Lower lobe of right lung (tissue), 2 donors: Measurements from ENCODE around the gene LRP1B. TPM values are rescaled to one million over a fixed set of nuclear protein-coding genes. Genes with fewer than 3 reads are reported as not detected.

Experiments
- ATAC-seq, 2 donors: fragments of 200-7000 bp; cut with Tn5 transposase; one replicate each; pipeline ENCODE4 v1.9.1; 2020 to 2022; ENCODE audit warnings: mild to moderate bottlenecking in 2 of 2, moderate library complexity in 2 of 2
- DNase-seq: peaks from one replicate; pipeline ENCODE4 v3.0.0-alpha.2; 2020
- H3K27ac ChIP-seq: fragments of 200-600 bp; one replicate; pipeline ENCODE4 v1.8.0; 2022
- H3K27me3 ChIP-seq: fragments of 200-600 bp; one replicate; pipeline ENCODE4 v1.8.0; 2022; ENCODE audit warnings: low read depth
- H3K36me3 ChIP-seq: fragments of 200-600 bp; one replicate; pipeline ENCODE4 v1.8.0; 2022; ENCODE audit warnings: mild to moderate bottlenecking
- H3K4me1 ChIP-seq: fragments of 200-600 bp; one replicate; pipeline ENCODE4 v1.8.0; 2022
- H3K4me3 ChIP-seq: fragments of 200-600 bp; one replicate; pipeline ENCODE4 v1.8.0; 2022; ENCODE audit warnings: mild to moderate bottlenecking
- H3K9me3 ChIP-seq: fragments of 200-600 bp; one replicate; pipeline ENCODE4 v1.8.0; 2022
- CTCF ChIP-seq: fragments of 200-600 bp; IDR thresholded peaks from one replicate; pipeline ENCODE4 v1.8.0; 2022; ENCODE audit warnings: antibody characterized with exemption, mild to moderate bottlenecking
- intact Hi-C: fragments of 100-400 bp; cut with DNase I; formaldehyde crosslinking; loops from one replicate; pipeline ENCODE4 v1.11.0; 2022
- total RNA-seq: library from RNA; stranded (reverse); fragmentation: NEBNext Ultra II Directional; extraction: Animal tissue kit (Norgen Biotek cat#: 25700); gene quantifications from one replicate; pipeline ENCODE4 v1.2.1, GENCODE V29; 2021
- donor health status: DM: no; HTN: yes; CAD: no; lungs with severe emphysema.

The LRP1B gene
- total RNA-seq, 1 donor from 2014 or later: 0.09 TPM

- TF ChIP-seq CTCF: no peak
- no peak for ATAC-seq
- intact Hi-C loops: no loop called here
- Histone ChIP-seq H3K9me3 (no peaks in the 10 kb centered on the region), H3K27me3 (no peaks in the 10 kb centered on the region), H3K4me3 (no peak overlapping the region), H3K4me1 (no peaks in the 10 kb centered on the region), H3K36me3 (no peaks in the 10 kb centered on the region), H3K27ac (no peak overlapping the region)
- no peak for DNase-seq
These were observed 1109.7 kb downstream of the LRP1B start for GRCh38 chr2:141021109-141021508.

GRCh38 chr2:141020346-141020745 is 1110.5 kb downstream of the LRP1B start:
- no peak for TF ChIP-seq CTCF

GRCh38 chr2:141015341-141016047 is 1115.3 kb downstream of the LRP1B start:
- H3K27me3 ChIP-seq: no peaks in the 10 kb centered on the region
- TF ChIP-seq CTCF: no peak
- DNase-seq: no peak
- H3K9me3 ChIP-seq: no peaks in the 10 kb centered on the region
- H3K27ac ChIP-seq: no peak overlapping the region
- H3K4me1 ChIP-seq: no peaks in the 10 kb centered on the region
- no peaks in the 10 kb centered on the region for H3K36me3 ChIP-seq
- ATAC-seq: no peak
- no peak overlapping the region for H3K4me3 ChIP-seq
- intact Hi-C loops: no loop called here

More at GRCh38 chr2:141020346-141020745, 1110.5 kb downstream of the LRP1B start:
- Histone ChIP-seq H3K27ac (no peak overlapping the region), H3K36me3 (no peaks in the 10 kb centered on the region), H3K27me3 (no peaks in the 10 kb centered on the region), H3K4me1 (no peaks in the 10 kb centered on the region), H3K9me3 (no peaks in the 10 kb centered on the region), H3K4me3 (no peak overlapping the region)
- intact Hi-C loops: no loop called here
- ATAC-seq (no peak), DNase-seq (no peak)

- Histone ChIP-seq H3K27ac (no peak overlapping the region), H3K4me1 (no peaks in the 10 kb centered on the region), H3K27me3 (no peaks in the 10 kb centered on the region), H3K9me3 (no peaks in the 10 kb centered on the region), H3K36me3 (no peaks in the 10 kb centered on the region), H3K4me3 (no peak overlapping the region)
- intact Hi-C loops: no loop called here
- DNase-seq (no peak), ATAC-seq (no peak)
- no peak for TF ChIP-seq CTCF
These were observed 1126.7 kb downstream of the LRP1B start for GRCh38 chr2:141003967-141004657.

- intact Hi-C loops: no loop called here
- no peak overlapping the region for H3K27ac ChIP-seq
These were observed 1129.1 kb downstream of the LRP1B start for GRCh38 chr2:141001750-141002149.

More at GRCh38 chr2:141001750-141002149, 1129.1 kb downstream of the LRP1B start:
- no peak for ATAC-seq
- H3K4me1 ChIP-seq: no peaks in the 10 kb centered on the region
- no peaks in the 10 kb centered on the region for H3K36me3 ChIP-seq
- no peaks in the 10 kb centered on the region for H3K9me3 ChIP-seq
- H3K4me3 ChIP-seq: no peak overlapping the region
- DNase-seq: no peak
- no peaks in the 10 kb centered on the region for H3K27me3 ChIP-seq
- no peak for TF ChIP-seq CTCF
